Measurements from ENCODE around the gene DAPK2.

- TF ChIP-seq, protein P1, sequence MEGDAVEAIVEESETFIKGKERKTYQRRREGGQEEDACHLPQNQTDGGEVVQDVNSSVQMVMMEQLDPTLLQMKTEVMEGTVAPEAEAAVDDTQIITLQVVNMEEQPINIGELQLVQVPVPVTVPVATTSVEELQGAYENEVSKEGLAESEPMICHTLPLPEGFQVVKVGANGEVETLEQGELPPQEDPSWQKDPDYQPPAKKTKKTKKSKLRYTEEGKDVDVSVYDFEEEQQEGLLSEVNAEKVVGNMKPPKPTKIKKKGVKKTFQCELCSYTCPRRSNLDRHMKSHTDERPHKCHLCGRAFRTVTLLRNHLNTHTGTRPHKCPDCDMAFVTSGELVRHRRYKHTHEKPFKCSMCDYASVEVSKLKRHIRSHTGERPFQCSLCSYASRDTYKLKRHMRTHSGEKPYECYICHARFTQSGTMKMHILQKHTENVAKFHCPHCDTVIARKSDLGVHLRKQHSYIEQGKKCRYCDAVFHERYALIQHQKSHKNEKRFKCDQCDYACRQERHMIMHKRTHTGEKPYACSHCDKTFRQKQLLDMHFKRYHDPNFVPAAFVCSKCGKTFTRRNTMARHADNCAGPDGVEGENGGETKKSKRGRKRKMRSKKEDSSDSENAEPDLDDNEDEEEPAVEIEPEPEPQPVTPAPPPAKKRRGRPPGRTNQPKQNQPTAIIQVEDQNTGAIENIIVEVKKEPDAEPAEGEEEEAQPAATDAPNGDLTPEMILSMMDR (IDR thresholded peaks at IDR 0.05 in 4 of 5, conservative IDR thresholded peaks at IDR 0.05 in 1 of 5) = no peak
- no peak for TF ChIP-seq POLR2A (IDR thresholded peaks at IDR 0.05)
These were observed 122.0 kb downstream of the DAPK2 start for GRCh38 chr15:63923993-63924950.
